Measurements from ENCODE around the gene KRTAP5-3. TPM values are rescaled to one million over a fixed set of nuclear protein-coding genes. Genes with fewer than 3 reads are reported as not detected.
"Not testable (repeated sequence)": the region's sequence is repeated elsewhere in the genome, so short reads cannot be mapped to it uniquely, and the experiment has no call there.

The KRTAP5-3 gene
- total and polyA plus RNA-seq, 2 experiments from 2014 or later = not detected

DNA sequence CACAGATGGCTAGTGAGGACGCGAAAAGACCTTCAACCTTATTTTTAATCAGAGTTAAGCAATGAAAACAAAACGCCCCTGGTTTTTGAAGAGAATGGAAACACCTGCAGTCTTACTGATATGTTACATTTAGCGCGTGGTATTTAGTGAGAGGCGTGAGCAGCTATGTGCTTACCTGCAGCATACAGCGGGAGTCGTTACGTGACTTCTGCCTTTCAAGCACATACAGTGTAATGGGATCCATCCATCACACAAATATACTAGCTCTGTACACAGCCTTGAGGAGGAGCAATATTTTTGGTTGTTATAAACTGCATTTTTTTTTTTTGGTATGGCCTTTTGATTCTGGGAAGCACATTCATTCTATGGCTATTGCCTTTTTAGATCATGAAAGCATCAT is 15.6 kb downstream of the KRTAP5-3 start:
- WGBS, 2 experiments (ENCODE audit: low coverage in 1 of 2, low lambda C conversion rate in 2 of 2, missing lambda C conversion rate in 2 of 2) = 71 to 74% methylated on average over 9 of the region's 9 CpGs
- Histone ChIP-seq H2AFZ (no peak overlapping the region), H3K9me2 (ENCODE audit: insufficient read depth) (no peaks in the 10 kb centered on the region), H4K20me1 (ENCODE audit: insufficient read depth) (no peaks in the 10 kb centered on the region), H3K27me3 (replicated peaks; ENCODE audit: insufficient read depth) (peaks cover 69% of the 10 kb centered on the region), H3K4me2 (ENCODE audit: unreplicated experiment) (no peak overlapping the region), H3K9ac (no peak overlapping the region), H3K4me1 (ENCODE audit: insufficient read depth) (no peaks in the 10 kb centered on the region), H3K4me3 (no peak overlapping the region), H3F3A (ENCODE audit: insufficient read depth) (no peaks in the 10 kb centered on the region), H3K9me3 (ENCODE audit: low read depth) (no peaks in the 10 kb centered on the region), H3K79me2 (ENCODE audit: insufficient read depth) (no peaks in the 10 kb centered on the region), H3K27ac (no peak overlapping the region), H3K36me3 (ENCODE audit: low read depth) (no peaks in the 10 kb centered on the region)
- in situ Hi-C loops (cut with MboI) = no loop called here
- DNase-seq = no peak
- TF ChIP-seq EZH2phosphoT487 (IDR thresholded peaks at IDR 0.05; ENCODE audit: insufficient read depth, low read depth) = no peak
- TF ChIP-seq EZH2 (IDR thresholded peaks at IDR 0.05; ENCODE audit: insufficient read depth, poor library complexity, severe bottlenecking) = no peak

DNA sequence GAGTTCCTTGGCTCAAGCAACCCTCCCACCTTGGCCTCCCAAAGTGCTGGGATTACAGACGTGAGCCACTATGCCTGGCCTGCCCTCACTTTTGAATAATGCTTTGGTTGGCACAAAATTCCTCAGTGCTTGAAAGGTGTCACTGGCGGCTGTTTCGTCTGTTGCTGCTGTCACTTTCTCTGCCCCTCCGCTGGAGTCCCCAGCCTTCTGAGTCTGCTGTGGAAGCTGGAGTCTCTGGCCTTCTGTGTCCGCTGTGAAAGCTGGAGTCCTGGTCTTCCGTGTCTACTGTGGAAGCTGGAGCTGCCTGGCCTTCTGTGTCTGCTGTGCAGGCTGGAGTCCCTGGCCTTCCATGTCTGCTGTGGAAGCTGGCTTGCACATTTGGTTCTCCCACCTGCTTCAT is 18.3 kb downstream of the KRTAP5-3 start:
- H3K27ac ChIP-seq = no peak overlapping the region
- H3K9me2 ChIP-seq (ENCODE audit: insufficient read depth) = no peaks in the 10 kb centered on the region
- H3K4me1 ChIP-seq (ENCODE audit: insufficient read depth) = no peaks in the 10 kb centered on the region
- no peak for DNase-seq
- 72 to 80% methylated on average over 6 of the region's 6 CpGs for WGBS, 2 experiments (ENCODE audit: low coverage in 1 of 2, low lambda C conversion rate in 2 of 2, missing lambda C conversion rate in 2 of 2)
- no peak overlapping the region for H3K4me3 ChIP-seq
- no peaks in the 10 kb centered on the region for H3F3A ChIP-seq (ENCODE audit: insufficient read depth)
- no peak overlapping the region for H2AFZ ChIP-seq
- no peak for TF ChIP-seq EZH2 (IDR thresholded peaks at IDR 0.05; ENCODE audit: insufficient read depth, poor library complexity, severe bottlenecking)
- TF ChIP-seq EZH2phosphoT487 (IDR thresholded peaks at IDR 0.05; ENCODE audit: insufficient read depth, low read depth) = no peak
- H4K20me1 ChIP-seq (ENCODE audit: insufficient read depth) = no peaks in the 10 kb centered on the region
- H3K27me3 ChIP-seq (replicated peaks; ENCODE audit: insufficient read depth) = peaks cover 60% of the 10 kb centered on the region
- in situ Hi-C loops (cut with MboI) = no loop called here
- H3K9ac ChIP-seq = no peak overlapping the region
- H3K4me2 ChIP-seq (ENCODE audit: unreplicated experiment) = no peak overlapping the region
- no peaks in the 10 kb centered on the region for H3K9me3 ChIP-seq (ENCODE audit: low read depth)
- H3K79me2 ChIP-seq (ENCODE audit: insufficient read depth) = no peaks in the 10 kb centered on the region
- H3K36me3 ChIP-seq (ENCODE audit: low read depth) = no peaks in the 10 kb centered on the region

DNA sequence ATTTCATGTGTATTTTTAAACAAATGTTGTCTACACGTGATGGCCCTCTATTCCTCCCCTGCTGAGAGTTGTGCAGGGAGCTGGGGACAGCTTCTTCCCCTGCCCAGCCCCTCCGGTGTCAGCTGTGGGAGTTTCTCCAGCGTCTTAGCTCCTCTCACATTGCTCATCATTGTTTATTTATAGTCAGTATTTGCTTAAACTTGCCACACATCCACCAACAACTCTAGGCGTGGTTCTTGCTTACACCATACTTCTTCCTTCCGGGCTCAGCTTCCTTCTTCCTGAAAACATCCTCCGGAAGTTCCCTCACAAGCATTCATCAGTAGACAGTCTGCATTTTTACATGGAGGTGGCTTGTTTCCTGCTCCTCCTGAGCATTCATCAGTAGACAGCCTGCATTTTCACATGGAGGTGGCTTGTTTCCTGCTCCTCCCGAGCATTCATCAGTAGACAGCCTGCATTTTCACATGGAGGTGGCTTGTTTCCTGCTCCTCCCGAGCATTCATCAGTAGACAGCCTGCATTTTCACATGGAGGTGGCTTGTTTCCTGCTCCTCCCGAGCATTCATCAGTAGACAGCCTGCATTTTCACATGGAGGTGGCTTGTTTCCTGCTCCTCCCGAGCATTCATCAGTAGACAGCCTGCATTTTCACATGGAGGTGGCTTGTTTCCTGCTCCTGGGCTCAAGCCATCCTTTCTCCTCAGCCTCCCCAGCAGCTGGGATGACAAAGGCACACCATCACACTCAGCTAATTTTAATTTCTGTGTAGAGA is 18.9 kb downstream of the KRTAP5-3 start:
- in situ Hi-C loops (cut with MboI); H2AFZ ChIP-seq: not testable (repeated sequence)
- 16 to 22% methylated on average over 7 to 9 of the region's 10 CpGs for WGBS, 2 experiments (ENCODE audit: low coverage in 1 of 2, low lambda C conversion rate in 2 of 2, missing lambda C conversion rate in 2 of 2)

DNA sequence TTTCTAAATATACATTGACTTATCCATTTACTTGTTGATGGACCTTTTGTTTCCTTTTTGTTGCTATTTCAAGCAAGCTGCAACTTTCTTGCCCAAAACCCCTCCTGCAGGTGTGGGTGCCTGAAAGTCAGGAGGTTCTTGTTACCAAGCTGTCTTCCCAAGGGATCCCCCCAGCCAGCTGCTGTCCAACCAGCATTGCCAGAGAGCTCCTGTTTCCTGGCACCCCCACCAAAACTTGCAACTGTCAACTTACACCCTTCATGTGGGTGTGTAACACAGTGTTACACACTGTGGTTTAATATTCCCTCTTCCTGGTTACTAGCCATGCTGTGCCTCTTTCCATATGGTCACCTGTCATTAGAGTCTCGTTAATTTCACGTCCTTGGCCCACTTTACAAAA is 21.6 kb downstream of the KRTAP5-3 start:
- H3K4me2 ChIP-seq (ENCODE audit: unreplicated experiment) = no peak overlapping the region
- no peak for TF ChIP-seq EZH2phosphoT487 (IDR thresholded peaks at IDR 0.05; ENCODE audit: insufficient read depth, low read depth)
- no peak for TF ChIP-seq EZH2 (IDR thresholded peaks at IDR 0.05; ENCODE audit: insufficient read depth, poor library complexity, severe bottlenecking)
- no peaks in the 10 kb centered on the region for H3K79me2 ChIP-seq (ENCODE audit: insufficient read depth)
- H3K4me1 ChIP-seq (ENCODE audit: insufficient read depth) = no peaks in the 10 kb centered on the region
- H3K27ac ChIP-seq = no peak overlapping the region
- no peaks in the 10 kb centered on the region for H3F3A ChIP-seq (ENCODE audit: insufficient read depth)
- no peaks in the 10 kb centered on the region for H3K36me3 ChIP-seq (ENCODE audit: low read depth)
- H3K4me3 ChIP-seq = no peak overlapping the region
- H3K27me3 ChIP-seq (replicated peaks; ENCODE audit: insufficient read depth) = peaks cover 45% of the 10 kb centered on the region
- no peaks in the 10 kb centered on the region for H3K9me2 ChIP-seq (ENCODE audit: insufficient read depth)
- H3K9me3 ChIP-seq (ENCODE audit: low read depth) = no peaks in the 10 kb centered on the region
- in situ Hi-C loops (cut with MboI) = no loop called here
- no peak overlapping the region for H2AFZ ChIP-seq
- H4K20me1 ChIP-seq (ENCODE audit: insufficient read depth) = no peaks in the 10 kb centered on the region
- no peak overlapping the region for H3K9ac ChIP-seq
- 0 to 5% methylated on average over 2 of the region's 2 CpGs for WGBS, 2 experiments (ENCODE audit: low coverage in 1 of 2, low lambda C conversion rate in 2 of 2, missing lambda C conversion rate in 2 of 2)
- no peak for DNase-seq

More for the DNA sequence above, 18.9 kb downstream of the KRTAP5-3 start:
- H3K4me1 ChIP-seq (ENCODE audit: insufficient read depth); H3K36me3 ChIP-seq (ENCODE audit: low read depth); DNase-seq; H3K79me2 ChIP-seq (ENCODE audit: insufficient read depth); H3K27ac ChIP-seq; H3F3A ChIP-seq (ENCODE audit: insufficient read depth); H3K9ac ChIP-seq; H3K9me3 ChIP-seq (ENCODE audit: low read depth); H4K20me1 ChIP-seq (ENCODE audit: insufficient read depth); H3K9me2 ChIP-seq (ENCODE audit: insufficient read depth); H3K4me3 ChIP-seq; H3K4me2 ChIP-seq (ENCODE audit: unreplicated experiment): not testable (repeated sequence)
- H3K27me3 ChIP-seq (replicated peaks; ENCODE audit: insufficient read depth) = peaks cover 54% of the 10 kb centered on the region

DNA sequence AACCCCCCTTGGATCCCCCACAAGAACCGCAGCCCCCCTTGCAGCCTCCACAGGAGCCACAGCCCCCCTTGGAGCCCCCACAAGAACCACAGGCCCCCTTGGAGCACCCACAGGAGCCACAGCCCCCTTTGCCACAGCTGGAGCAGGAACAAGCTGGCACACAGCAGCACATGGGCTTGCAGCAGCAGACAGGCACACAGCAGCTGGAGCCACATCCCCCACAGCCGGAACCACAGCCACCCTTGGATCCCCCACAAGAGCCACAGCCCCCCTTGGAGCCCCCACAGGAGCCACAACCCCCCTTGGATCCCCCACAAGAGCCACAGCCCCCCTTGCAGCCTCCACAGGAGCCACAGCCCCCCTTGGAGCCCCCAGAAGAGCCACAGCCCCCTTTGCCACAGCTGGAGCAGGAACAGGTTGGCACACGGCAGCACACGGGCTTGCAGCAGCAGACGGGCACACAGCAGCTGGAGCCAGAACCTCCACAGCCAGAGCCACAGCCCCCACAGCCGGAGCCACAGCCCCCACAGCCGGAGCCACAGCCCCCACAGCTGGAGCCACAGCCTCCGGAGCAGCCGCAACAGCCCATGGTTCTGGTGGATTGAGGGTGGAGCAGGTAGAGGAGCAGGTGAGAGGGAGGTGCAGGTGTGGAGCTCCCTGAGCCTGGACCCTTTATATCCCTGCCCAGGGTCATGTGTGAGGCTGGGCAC is 23.4 kb downstream of the KRTAP5-3 start, which contains the start of gene KRTAP5-1:
Gene KRTAP5-1 (minus strand): TSS at position 623 of the 710 bp plus-strand sequence. CDS start 34 bp downstream, at position 589.
- H3K9me2 ChIP-seq (ENCODE audit: insufficient read depth); H3F3A ChIP-seq (ENCODE audit: insufficient read depth); H3K9me3 ChIP-seq (ENCODE audit: low read depth); H3K79me2 ChIP-seq (ENCODE audit: insufficient read depth); H3K4me3 ChIP-seq; H3K4me1 ChIP-seq (ENCODE audit: insufficient read depth); H3K36me3 ChIP-seq (ENCODE audit: low read depth); H3K9ac ChIP-seq; H2AFZ ChIP-seq; H3K4me2 ChIP-seq (ENCODE audit: unreplicated experiment); H4K20me1 ChIP-seq (ENCODE audit: insufficient read depth); DNase-seq; in situ Hi-C loops (cut with MboI); H3K27ac ChIP-seq: not testable (repeated sequence)
- 49 to 96% methylated on average over 3 to 9 of the region's 9 CpGs for WGBS, 2 experiments (ENCODE audit: low coverage in 1 of 2, low lambda C conversion rate in 2 of 2, missing lambda C conversion rate in 2 of 2)
- H3K27me3 ChIP-seq (replicated peaks; ENCODE audit: insufficient read depth) = peaks cover 38% of the 10 kb centered on the region

DNA sequence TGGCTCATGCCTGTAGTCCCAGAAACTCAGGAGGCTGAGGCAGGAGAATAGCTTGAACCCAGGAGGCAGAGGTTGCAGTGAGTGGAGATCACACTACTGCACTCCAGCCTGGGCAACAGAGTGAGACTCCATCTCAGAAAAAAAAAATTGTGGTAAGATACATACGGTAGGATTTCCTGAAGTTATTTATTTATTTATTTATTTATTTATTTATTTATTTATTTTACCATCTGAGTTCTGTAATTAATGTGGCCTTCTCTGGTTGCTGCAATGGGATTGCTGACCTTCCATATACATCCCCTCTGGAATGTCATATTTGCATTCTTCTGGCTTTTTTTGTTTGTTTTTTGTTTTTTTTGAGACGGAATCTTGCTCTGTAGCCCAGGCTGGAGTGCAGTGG is 25.4 kb downstream of the KRTAP5-3 start:
- in situ Hi-C loops (cut with MboI); H3K36me3 ChIP-seq (ENCODE audit: low read depth): not testable (repeated sequence)

More for the DNA sequence above, 25.4 kb downstream of the KRTAP5-3 start:
- not testable (repeated sequence) for H2AFZ ChIP-seq; H3K4me1 ChIP-seq (ENCODE audit: insufficient read depth); H3K9me2 ChIP-seq (ENCODE audit: insufficient read depth); H3K4me3 ChIP-seq; H3F3A ChIP-seq (ENCODE audit: insufficient read depth); H4K20me1 ChIP-seq (ENCODE audit: insufficient read depth); H3K27ac ChIP-seq; H3K9ac ChIP-seq; H3K9me3 ChIP-seq (ENCODE audit: low read depth); H3K79me2 ChIP-seq (ENCODE audit: insufficient read depth); H3K4me2 ChIP-seq (ENCODE audit: unreplicated experiment); DNase-seq
- 36 to 44% methylated on average over 2 of the region's 2 CpGs for WGBS, 2 experiments (ENCODE audit: low coverage in 1 of 2, low lambda C conversion rate in 2 of 2, missing lambda C conversion rate in 2 of 2)
- H3K27me3 ChIP-seq (replicated peaks; ENCODE audit: insufficient read depth) = peaks cover 26% of the 10 kb centered on the region
